MCF 10A (cell line): ENCODE data around the gene THY1. TPM values are rescaled to one million over a fixed set of nuclear protein-coding genes. Genes with fewer than 3 reads are reported as not detected.
"Not testable (repeated sequence)": the region's sequence is repeated elsewhere in the genome, so short reads cannot be mapped to it uniquely, and the experiment has no call there.

ENCODE experiments used
- BruUV-seq: library from RNA; stranded (reverse); fragments of 400-500 nt; replicated peaks from 2 replicates; lab custom pipeline; 2021; lab: Mats Ljungman, UMichigan
- CTCF ChIA-PET: fragments of 300-600 bp; sonication (Branson Sonifier 250); formaldehyde crosslinking; extraction: SDS; loops from one replicate; lab custom pipeline; 2021; ENCODE audit warnings: antibody characterized with exemption, inconsistent platforms; lab: Yijun Ruan, JAX
- POLR2A ChIA-PET: fragments of 300-600, 350-650 bp; sonication (Branson Sonifier 250); formaldehyde crosslinking; extraction: SDS; loops from one replicate; lab custom pipeline; 2020; ENCODE audit warnings: antibody characterized with exemption, inconsistent platforms; lab: Yijun Ruan, JAX
- DNase-seq: peaks from one replicate; pipeline ENCODE4 v3.0.0-alpha.2; 2018; ENCODE audit not compliant: unreplicated experiment
- H3K27ac Mint-ChIP-seq: one replicate; pipeline ENCODE4 v1.8.0; 2022; ENCODE audit warnings: mild to moderate bottlenecking, low read depth, mixed read lengths; ENCODE audit not compliant: unreplicated experiment
- H3K27me3 Mint-ChIP-seq: one replicate; pipeline ENCODE4 v1.8.0; 2022; ENCODE audit warnings: mixed read lengths; ENCODE audit not compliant: insufficient read depth, unreplicated experiment
- H3K36me3 Mint-ChIP-seq: one replicate; pipeline ENCODE4 v1.8.0; 2022; ENCODE audit warnings: mild to moderate bottlenecking, moderate library complexity, mixed read lengths; ENCODE audit not compliant: insufficient read depth, unreplicated experiment
- H3K4me1 Mint-ChIP-seq: one replicate; pipeline ENCODE4 v1.8.0; 2022; ENCODE audit warnings: mixed read lengths; ENCODE audit not compliant: insufficient read depth, unreplicated experiment
- H3K4me3 Mint-ChIP-seq: one replicate; pipeline ENCODE4 v1.8.0; 2022; ENCODE audit warnings: mild to moderate bottlenecking, moderate library complexity, mixed read lengths; ENCODE audit not compliant: unreplicated experiment
- H3K9me3 Mint-ChIP-seq: one replicate; pipeline ENCODE4 v1.8.0; 2022; ENCODE audit warnings: mixed read lengths; ENCODE audit not compliant: unreplicated experiment
- intact Hi-C: fragments of 100-400 bp; cut with micrococcal nuclease; formaldehyde crosslinking; loops from 2 replicates; pipeline ENCODE4 v1.14.1; 2022
- total RNA-seq: library from RNA; stranded (reverse); gene quantifications from 2 replicates; pipeline ENCODE4 v1.2.3, GENCODE V29; 2022
- TF ChIP-seq, protein P1 (sequence below): fragments of 200-600 bp; IDR thresholded peaks from one replicate; pipeline ENCODE4 v1.8.0; 2022; ENCODE audit warnings: antibody characterized with exemption, mild to moderate bottlenecking; ENCODE audit not compliant: unreplicated experiment

The THY1 gene
- total RNA-seq, 1 experiment from 2014 or later, result not detected

DNA sequence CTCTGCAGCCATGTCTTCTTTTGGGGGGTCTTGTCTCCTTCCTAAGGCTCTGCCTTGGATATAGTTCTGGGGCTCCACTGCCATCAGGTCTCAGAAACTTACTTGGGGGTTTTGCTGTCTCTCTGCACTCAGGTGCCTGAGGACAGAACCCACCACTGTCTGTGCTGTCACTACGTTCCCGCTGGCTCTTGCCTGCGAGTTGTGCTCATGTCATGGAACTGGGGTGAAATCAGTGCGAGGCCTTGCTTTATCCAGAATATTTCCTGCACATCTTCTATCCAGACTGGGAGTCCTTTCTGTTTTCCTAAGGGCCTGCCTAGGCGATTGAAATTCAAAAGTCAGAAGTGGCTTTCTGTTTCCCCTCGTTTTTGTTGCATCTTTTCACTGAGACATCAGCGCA is 34.9 kb downstream of the THY1 start:
- CTCF ChIA-PET, result interaction anchor here (0.6 kb wide), 1 partner anchor 191 kb away, joined by 3 read pairs; no protein-coding TSS in a partner anchor
- Mint-ChIP-seq H3K4me3 (no peak overlapping the region), H3K27me3 (no peaks in the 10 kb centered on the region), H3K4me1 (no peaks in the 10 kb centered on the region), H3K9me3 (no peaks in the 10 kb centered on the region), H3K36me3 (no peaks in the 10 kb centered on the region), H3K27ac (no peak overlapping the region)
- intact Hi-C loops, result no loop called here
- POLR2A ChIA-PET, result no interaction called here
- DNase-seq, result no peak
- BruUV-seq, result no TSS peak
- TF ChIP-seq, protein P1, sequence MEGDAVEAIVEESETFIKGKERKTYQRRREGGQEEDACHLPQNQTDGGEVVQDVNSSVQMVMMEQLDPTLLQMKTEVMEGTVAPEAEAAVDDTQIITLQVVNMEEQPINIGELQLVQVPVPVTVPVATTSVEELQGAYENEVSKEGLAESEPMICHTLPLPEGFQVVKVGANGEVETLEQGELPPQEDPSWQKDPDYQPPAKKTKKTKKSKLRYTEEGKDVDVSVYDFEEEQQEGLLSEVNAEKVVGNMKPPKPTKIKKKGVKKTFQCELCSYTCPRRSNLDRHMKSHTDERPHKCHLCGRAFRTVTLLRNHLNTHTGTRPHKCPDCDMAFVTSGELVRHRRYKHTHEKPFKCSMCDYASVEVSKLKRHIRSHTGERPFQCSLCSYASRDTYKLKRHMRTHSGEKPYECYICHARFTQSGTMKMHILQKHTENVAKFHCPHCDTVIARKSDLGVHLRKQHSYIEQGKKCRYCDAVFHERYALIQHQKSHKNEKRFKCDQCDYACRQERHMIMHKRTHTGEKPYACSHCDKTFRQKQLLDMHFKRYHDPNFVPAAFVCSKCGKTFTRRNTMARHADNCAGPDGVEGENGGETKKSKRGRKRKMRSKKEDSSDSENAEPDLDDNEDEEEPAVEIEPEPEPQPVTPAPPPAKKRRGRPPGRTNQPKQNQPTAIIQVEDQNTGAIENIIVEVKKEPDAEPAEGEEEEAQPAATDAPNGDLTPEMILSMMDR, result no peak

DNA sequence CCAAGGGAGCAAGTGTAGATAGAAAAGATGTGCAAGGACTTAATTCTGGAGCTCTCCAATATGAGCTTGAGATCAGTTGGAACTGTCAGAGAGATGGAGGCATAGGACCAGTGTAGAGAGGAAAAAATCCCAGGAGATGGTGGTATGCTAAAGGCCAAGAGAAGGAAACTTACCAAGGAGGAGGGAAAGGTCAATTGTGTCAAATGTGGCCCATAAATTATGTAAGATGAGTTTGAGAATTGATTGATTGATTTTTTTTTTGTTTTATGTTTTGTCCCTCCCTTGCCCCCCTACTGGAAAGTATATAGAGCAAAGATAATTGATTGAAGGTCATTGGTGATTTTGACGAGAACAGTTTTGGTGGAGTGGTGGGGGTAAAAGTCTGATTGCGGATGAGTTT is 38.6 kb downstream of the THY1 start:
- POLR2A ChIA-PET, result no interaction called here
- H3K27ac Mint-ChIP-seq, result no peak overlapping the region
- no peak overlapping the region for H3K4me3 Mint-ChIP-seq
- H3K9me3 Mint-ChIP-seq, result no peaks in the 10 kb centered on the region
- H3K36me3 Mint-ChIP-seq, result no peaks in the 10 kb centered on the region
- TF ChIP-seq, protein P1, result no peak
- no peak for DNase-seq
- BruUV-seq, result no TSS peak
- intact Hi-C loops, result no loop called here
- H3K4me1 Mint-ChIP-seq, result no peaks in the 10 kb centered on the region
- CTCF ChIA-PET, result interaction anchor here (0.6 to 19.9 kb wide), 4 partner anchors 12 to 780 kb away, joined by 3 to 415 read pairs (median 43); no protein-coding TSS in a partner anchor
- no peaks in the 10 kb centered on the region for H3K27me3 Mint-ChIP-seq

DNA sequence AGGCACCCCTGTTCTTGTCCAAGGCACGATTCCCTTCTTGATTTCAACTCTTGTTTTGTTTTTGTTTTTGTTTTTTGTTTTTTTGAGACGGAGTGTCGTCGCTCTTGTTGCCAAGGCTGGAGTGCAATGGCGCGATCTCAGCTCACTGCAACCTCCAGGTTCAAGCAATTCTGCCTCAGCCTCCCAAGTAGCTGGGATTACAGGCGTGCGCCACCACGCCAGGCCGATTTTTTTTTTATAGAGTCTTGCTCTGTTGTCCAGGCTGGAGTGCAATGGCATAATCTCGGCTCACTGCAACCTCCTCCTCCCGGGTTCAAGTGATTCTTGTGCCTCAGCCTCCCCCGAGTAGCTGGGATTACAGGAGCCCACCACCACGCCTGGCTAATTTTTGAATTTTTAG is 40.5 kb downstream of the THY1 start:
- intact Hi-C loops, BruUV-seq: not testable (repeated sequence)

DNA sequence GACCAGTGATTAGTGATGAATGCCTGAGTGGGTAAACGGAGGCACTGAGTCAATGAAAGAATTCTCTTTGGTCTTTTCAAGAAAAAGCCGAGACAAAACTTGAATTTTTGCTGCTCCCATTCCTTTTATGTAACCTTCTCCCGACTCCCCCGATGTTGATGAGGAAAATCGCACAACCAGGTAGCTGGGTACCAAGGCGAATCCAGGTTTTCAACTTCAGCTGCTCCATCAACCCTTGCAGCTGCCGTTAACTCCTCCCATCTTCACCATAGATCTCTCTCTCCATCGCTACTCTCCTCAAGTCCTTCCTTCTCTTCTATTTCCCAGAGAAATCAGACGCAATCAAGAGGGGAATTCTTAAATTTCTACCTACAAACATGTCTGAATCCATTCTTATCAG is 40.9 kb downstream of the THY1 start:
- intact Hi-C loops, result no loop called here
- TSS peak; percentile 90 for BruUV-seq
- ChIA-PET POLR2A (interaction anchor here (0.7 to 3.5 kb wide), 10 partner anchors 14 to 692 kb away, joined by 3 to 19 read pairs (median 5); partner anchors contain the start of gene NECTIN1), CTCF (interaction anchor here (0.6 to 19.9 kb wide), 13 partner anchors 10 to 237 kb away, joined by 3 to 415 read pairs (median 5); no protein-coding TSS in a partner anchor)
- H3K9me3 Mint-ChIP-seq, result no peaks in the 10 kb centered on the region
- H3K4me3 Mint-ChIP-seq, result no peak overlapping the region
- H3K27me3 Mint-ChIP-seq, result no peaks in the 10 kb centered on the region
- TF ChIP-seq, protein P1, result no peak
- no peak for DNase-seq
- peaks cover 5% of the 10 kb centered on the region for H3K4me1 Mint-ChIP-seq
- H3K36me3 Mint-ChIP-seq, result no peaks in the 10 kb centered on the region
- no peak overlapping the region for H3K27ac Mint-ChIP-seq

More for the DNA sequence above, 40.5 kb downstream of the THY1 start:
- not testable (repeated sequence) for H3K9me3 Mint-ChIP-seq, H3K27me3 Mint-ChIP-seq, H3K36me3 Mint-ChIP-seq, DNase-seq, H3K4me1 Mint-ChIP-seq, H3K27ac Mint-ChIP-seq, H3K4me3 Mint-ChIP-seq
- POLR2A ChIA-PET, result interaction anchor here (1.0 to 3.5 kb wide), 4 partner anchors 15 to 88 kb away, joined by 3 to 19 read pairs (median 11); no protein-coding TSS in a partner anchor
- CTCF ChIA-PET, result interaction anchor here (0.7 to 19.9 kb wide), 9 partner anchors 10 to 237 kb away, joined by 3 to 415 read pairs (median 9); no protein-coding TSS in a partner anchor
